ENCODE results near the gene IL1RAPL1. TPM values are rescaled to one million over a fixed set of nuclear protein-coding genes. Genes with fewer than 3 reads are reported as not detected.

Gene IL1RAPL1
- total RNA-seq, 4 donors from 2014 or later: 0.42 to 0.99 (median 0.46) TPM

DNA sequence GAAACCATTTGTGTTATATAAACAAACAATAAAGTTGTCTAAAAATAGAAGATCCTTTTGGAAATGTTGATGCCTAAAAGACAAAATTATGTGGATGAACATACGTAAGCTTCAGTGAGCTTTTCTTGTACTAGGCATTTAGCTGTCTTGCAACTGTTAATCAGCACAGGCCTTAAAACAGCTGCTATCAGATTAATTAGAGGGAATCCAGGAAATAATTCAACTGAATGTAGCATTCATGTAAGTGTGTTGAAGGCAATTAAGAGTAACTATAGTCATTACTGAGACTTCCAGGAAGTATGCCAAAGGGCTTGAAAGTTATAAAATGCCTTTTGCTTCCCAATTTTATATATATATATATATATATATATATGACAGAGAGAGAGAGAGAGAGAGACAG lies 248.7 kb downstream of the IL1RAPL1 start:
- H3K36me3 ChIP-seq: no peaks in the 10 kb centered on the region
- H3K27ac ChIP-seq (replicated peaks in 1 of 4): no peak overlapping the region
- no peak for TF ChIP-seq EP300 (IDR thresholded peaks at IDR 0.05)
- TF ChIP-seq, protein P1, sequence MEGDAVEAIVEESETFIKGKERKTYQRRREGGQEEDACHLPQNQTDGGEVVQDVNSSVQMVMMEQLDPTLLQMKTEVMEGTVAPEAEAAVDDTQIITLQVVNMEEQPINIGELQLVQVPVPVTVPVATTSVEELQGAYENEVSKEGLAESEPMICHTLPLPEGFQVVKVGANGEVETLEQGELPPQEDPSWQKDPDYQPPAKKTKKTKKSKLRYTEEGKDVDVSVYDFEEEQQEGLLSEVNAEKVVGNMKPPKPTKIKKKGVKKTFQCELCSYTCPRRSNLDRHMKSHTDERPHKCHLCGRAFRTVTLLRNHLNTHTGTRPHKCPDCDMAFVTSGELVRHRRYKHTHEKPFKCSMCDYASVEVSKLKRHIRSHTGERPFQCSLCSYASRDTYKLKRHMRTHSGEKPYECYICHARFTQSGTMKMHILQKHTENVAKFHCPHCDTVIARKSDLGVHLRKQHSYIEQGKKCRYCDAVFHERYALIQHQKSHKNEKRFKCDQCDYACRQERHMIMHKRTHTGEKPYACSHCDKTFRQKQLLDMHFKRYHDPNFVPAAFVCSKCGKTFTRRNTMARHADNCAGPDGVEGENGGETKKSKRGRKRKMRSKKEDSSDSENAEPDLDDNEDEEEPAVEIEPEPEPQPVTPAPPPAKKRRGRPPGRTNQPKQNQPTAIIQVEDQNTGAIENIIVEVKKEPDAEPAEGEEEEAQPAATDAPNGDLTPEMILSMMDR (IDR thresholded peaks at IDR 0.05): no peak
- TF ChIP-seq POLR2AphosphoS5 (IDR thresholded peaks at IDR 0.05): no peak
- no peak for TF ChIP-seq POLR2A (IDR thresholded peaks at IDR 0.05; ENCODE audit: low read depth)
- no peaks in the 10 kb centered on the region for H3K9me3 ChIP-seq
- intact Hi-C loops (cut with DNase I): no loop called here
- whole genome bisulfite sequencing: 51% methylated on average over 1 of the region's 1 CpG
- no peaks in the 10 kb centered on the region for H3K4me1 ChIP-seq
- H3K27me3 ChIP-seq: no peaks in the 10 kb centered on the region
- no peak for DNase-seq (ENCODE audit: extremely low spot score)
- H3K4me3 ChIP-seq: no peak overlapping the region

DNA sequence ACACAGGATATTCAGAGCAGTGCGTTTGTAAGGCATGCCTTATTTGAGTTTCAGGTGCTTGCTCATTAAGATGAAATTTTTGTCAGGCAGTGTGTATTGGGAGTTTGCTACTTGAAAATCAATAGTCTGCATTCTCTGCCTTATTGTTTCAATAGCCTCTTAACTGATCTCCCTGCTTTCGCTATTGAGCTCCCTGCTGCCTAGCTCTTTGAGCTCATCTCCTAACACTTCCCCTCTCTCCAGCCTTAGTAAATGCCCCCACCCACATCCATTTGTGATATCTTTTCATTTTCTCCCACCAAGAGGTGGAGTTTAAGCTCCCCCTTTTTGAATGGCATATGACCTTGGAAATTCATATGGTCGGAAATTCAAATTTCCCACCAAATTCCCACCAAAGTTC lies 256.6 kb downstream of the IL1RAPL1 start:
- TF ChIP-seq, protein P1 (IDR thresholded peaks at IDR 0.05): no peak
- no peak for TF ChIP-seq POLR2A (IDR thresholded peaks at IDR 0.05; ENCODE audit: low read depth)
- TF ChIP-seq POLR2AphosphoS5 (IDR thresholded peaks at IDR 0.05): no peak
- TF ChIP-seq EP300 (IDR thresholded peaks at IDR 0.05): no peak
- no peak overlapping the region for H3K4me3 ChIP-seq
- H3K27ac ChIP-seq (replicated peaks in 1 of 4): no peak overlapping the region
- H3K27me3 ChIP-seq: no peaks in the 10 kb centered on the region
- no peak for DNase-seq (ENCODE audit: extremely low spot score)
- WGBS: 62% methylated on average over 3 of the region's 3 CpGs
- H3K9me3 ChIP-seq: no peaks in the 10 kb centered on the region
- intact Hi-C loops (cut with DNase I): no loop called here
- H3K36me3 ChIP-seq: no peaks in the 10 kb centered on the region
- H3K4me1 ChIP-seq: no peaks in the 10 kb centered on the region

DNA sequence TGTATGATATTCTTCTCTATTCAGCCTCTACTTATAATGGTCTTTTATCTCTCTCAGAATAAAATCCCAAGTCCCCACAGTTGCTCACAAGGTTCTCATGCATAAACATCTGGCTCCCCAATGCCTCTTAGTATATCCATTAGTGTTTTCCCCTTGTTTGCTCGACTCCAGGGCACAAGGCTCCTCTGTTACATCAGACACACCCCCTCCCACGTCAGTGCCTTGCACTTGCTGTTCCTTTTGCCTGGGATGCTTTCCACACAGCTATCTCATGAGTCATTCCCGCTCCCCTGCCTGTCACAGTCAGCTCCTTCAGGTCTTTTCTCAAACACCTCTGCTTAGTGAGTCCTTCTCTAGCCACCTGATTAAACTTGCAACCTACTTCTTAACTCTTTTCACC lies 260.2 kb downstream of the IL1RAPL1 start:
- Histone ChIP-seq H3K27ac (replicated peaks in 1 of 4) (no peak overlapping the region), H3K4me1 (no peaks in the 10 kb centered on the region), H3K27me3 (no peaks in the 10 kb centered on the region), H3K36me3 (no peaks in the 10 kb centered on the region), H3K4me3 (no peak overlapping the region), H3K9me3 (no peaks in the 10 kb centered on the region)
- 33% methylated on average over 3 of the region's 3 CpGs for WGBS
- no peak for DNase-seq (ENCODE audit: extremely low spot score)
- TF ChIP-seq EP300 (IDR thresholded peaks at IDR 0.05) (no peak), POLR2AphosphoS5 (IDR thresholded peaks at IDR 0.05) (no peak), POLR2A (IDR thresholded peaks at IDR 0.05; ENCODE audit: low read depth) (no peak)
- TF ChIP-seq, protein P1 (IDR thresholded peaks at IDR 0.05): no peak
- intact Hi-C loops (cut with DNase I): no loop called here

DNA sequence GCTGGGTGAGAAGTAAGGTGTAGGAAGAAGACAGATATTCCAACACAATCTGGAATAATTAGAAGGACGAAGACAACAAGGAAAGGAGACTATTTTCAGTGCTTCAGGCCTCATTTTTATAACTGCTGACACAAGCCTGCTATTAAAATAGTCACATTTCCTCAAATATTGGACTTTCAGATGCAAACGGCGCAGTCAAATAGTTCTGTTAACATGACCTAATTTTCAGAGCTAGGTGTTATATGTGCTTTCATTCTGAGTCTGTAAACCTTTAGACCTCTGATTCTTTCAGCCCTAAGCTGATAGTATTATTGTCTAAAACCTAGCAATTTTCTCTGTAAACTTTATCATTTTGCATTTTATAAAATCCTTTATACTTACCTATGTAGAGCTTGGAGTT lies 261.5 kb downstream of the IL1RAPL1 start:
- no peaks in the 10 kb centered on the region for H3K36me3 ChIP-seq
- H3K27me3 ChIP-seq: no peaks in the 10 kb centered on the region
- no peaks in the 10 kb centered on the region for H3K9me3 ChIP-seq
- no peak overlapping the region for H3K4me3 ChIP-seq
- H3K4me1 ChIP-seq: no peaks in the 10 kb centered on the region
- no peak for DNase-seq (ENCODE audit: extremely low spot score)
- WGBS: 81% methylated on average over 3 of the region's 3 CpGs
- TF ChIP-seq EP300 (IDR thresholded peaks at IDR 0.05) (no peak), POLR2A (IDR thresholded peaks at IDR 0.05; ENCODE audit: low read depth) (no peak), POLR2AphosphoS5 (IDR thresholded peaks at IDR 0.05) (no peak)
- TF ChIP-seq, protein P1 (IDR thresholded peaks at IDR 0.05): no peak
- H3K27ac ChIP-seq (replicated peaks in 1 of 4): no peak overlapping the region
- intact Hi-C loops (cut with DNase I): no loop called here

DNA sequence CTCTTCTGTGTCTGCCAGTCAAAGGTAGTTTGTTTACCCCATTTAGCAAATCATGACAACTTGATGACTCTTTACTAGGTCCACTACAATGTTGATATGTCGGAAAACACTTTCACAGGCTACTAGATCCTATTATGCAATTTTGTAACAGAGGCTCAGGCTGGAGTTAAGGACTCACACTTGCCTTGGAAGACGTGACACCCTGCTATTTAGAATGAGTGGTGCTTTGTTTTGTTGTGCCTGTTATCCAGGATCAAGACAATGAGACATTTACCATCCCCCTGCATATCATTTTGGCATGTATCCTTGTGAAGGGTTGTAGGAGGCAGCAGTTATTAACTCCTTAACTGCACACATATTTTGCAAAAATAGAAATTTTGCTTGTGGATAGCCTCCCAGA lies 263.7 kb downstream of the IL1RAPL1 start:
- intact Hi-C loops (cut with DNase I): no loop called here
- no peak for DNase-seq (ENCODE audit: extremely low spot score)
- Histone ChIP-seq H3K27me3 (no peaks in the 10 kb centered on the region), H3K36me3 (no peaks in the 10 kb centered on the region), H3K27ac (replicated peaks in 1 of 4) (no peak overlapping the region), H3K9me3 (no peaks in the 10 kb centered on the region), H3K4me1 (no peaks in the 10 kb centered on the region), H3K4me3 (no peak overlapping the region)
- 57% methylated on average over 2 of the region's 2 CpGs for WGBS
- TF ChIP-seq, protein P1 (IDR thresholded peaks at IDR 0.05): no peak
- TF ChIP-seq EP300 (IDR thresholded peaks at IDR 0.05) (no peak), POLR2AphosphoS5 (IDR thresholded peaks at IDR 0.05) (no peak), POLR2A (IDR thresholded peaks at IDR 0.05; ENCODE audit: low read depth) (no peak)

All from esophagus muscularis mucosa (tissue), 4 donors.